ENCODE measurements around the gene SPEN. TPM values are rescaled to one million over a fixed set of nuclear protein-coding genes. Genes with fewer than 3 reads are reported as not detected.

SPEN gene
- total and polyA plus RNA-seq, 5 donors from 2014 or later, result 7.4 to 92.4 (median 8.0) TPM

- no peak overlapping the region for H3K27ac ChIP-seq (ENCODE audit: insufficient read depth, low read length, poor library complexity, severe bottlenecking)
- H3K4me3 Mint-ChIP-seq, result peak overlapping the region in 1 of 4 donors; percentile 46
- H3K36me3 Mint-ChIP-seq, result peaks cover 44% of the 10 kb centered on the region
- peaks cover 84% of the 10 kb centered on the region for H3K36me3 ChIP-seq (ENCODE audit: control insufficient read depth, insufficient read depth, low read length)
- ATAC-seq (ENCODE audit: low read depth in 2 of 2) (no peak), DNase-seq (no peak)
- no peaks in the 10 kb centered on the region for H3K9me3 Mint-ChIP-seq
- peak overlapping the region; percentile 45 to 86 (median 81) for H3K27ac Mint-ChIP-seq
- no peaks in the 10 kb centered on the region for H3K9me3 ChIP-seq (ENCODE audit: control insufficient read depth in 2 of 2, low read length in 2 of 2)
- H3K4me3 ChIP-seq (ENCODE audit: low read depth, low read length), result no peak overlapping the region
- no peaks in the 10 kb centered on the region for H3K27me3 Mint-ChIP-seq
- H3K27me3 ChIP-seq (ENCODE audit: control insufficient read depth, insufficient read depth, low read length), result no peaks in the 10 kb centered on the region
- no peaks in the 10 kb centered on the region for H3K4me1 ChIP-seq (ENCODE audit: control insufficient read depth, insufficient read depth, low read length, poor library complexity, severe bottlenecking)
- H3K4me1 Mint-ChIP-seq, result peaks cover 0 to 5% (median 0%) of the 10 kb centered on the region in 4 donors
Measured at GRCh38 chr1:15937706-15938168, 90.2 kb downstream of the SPEN start.

DNA sequence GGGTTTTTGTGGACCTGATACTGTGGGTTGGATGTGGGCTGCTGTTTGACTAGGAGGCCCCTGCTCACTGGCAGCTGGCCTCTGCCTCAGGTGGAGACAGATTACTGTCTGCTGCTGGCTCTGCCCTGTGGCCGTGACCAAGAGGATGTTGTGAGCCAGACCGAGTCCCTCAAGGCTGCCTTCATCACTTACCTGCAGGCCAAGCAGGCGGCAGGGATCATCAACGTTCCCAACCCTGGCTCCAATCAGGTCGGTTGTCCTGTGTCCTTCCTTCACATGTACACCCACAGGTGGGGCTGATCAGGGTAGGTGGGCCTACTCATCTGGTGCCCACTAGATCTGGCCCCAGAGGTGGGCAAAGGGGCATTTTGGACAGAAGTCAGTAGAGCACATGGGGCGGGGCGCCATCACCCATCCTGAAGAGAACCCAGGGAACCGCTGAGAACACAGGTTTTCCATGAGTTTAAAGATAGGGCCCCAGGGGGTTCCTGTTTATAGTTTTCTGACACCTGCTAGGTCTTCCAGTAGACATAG is 91.2 kb downstream of the SPEN start:
- Histone ChIP-seq H3K27me3 (ENCODE audit: control insufficient read depth, insufficient read depth, low read length) (no peaks in the 10 kb centered on the region), H3K9me3 (ENCODE audit: control insufficient read depth in 2 of 2, low read length in 2 of 2) (no peaks in the 10 kb centered on the region), H3K4me1 (ENCODE audit: control insufficient read depth, insufficient read depth, low read length, poor library complexity, severe bottlenecking) (no peaks in the 10 kb centered on the region), H3K36me3 (ENCODE audit: control insufficient read depth, insufficient read depth, low read length) (peaks cover 83% of the 10 kb centered on the region), H3K4me3 (ENCODE audit: low read depth, low read length) (no peak overlapping the region), H3K27ac (ENCODE audit: insufficient read depth, low read length, poor library complexity, severe bottlenecking) (no peak overlapping the region)
- peaks cover 0 to 5% (median 0%) of the 10 kb centered on the region in 4 donors for H3K4me1 Mint-ChIP-seq
- H3K27me3 Mint-ChIP-seq, result no peaks in the 10 kb centered on the region
- H3K9me3 Mint-ChIP-seq, result no peaks in the 10 kb centered on the region
- peak overlapping the region in 2 of 3 donors; percentile 52 to 77 for H3K27ac Mint-ChIP-seq
- ATAC-seq (ENCODE audit: low read depth in 2 of 2) (no peak), DNase-seq (no peak)
- no peak overlapping the region for H3K4me3 Mint-ChIP-seq
- peaks cover 37% of the 10 kb centered on the region for H3K36me3 Mint-ChIP-seq

- Histone ChIP-seq H3K4me1 (ENCODE audit: control insufficient read depth, insufficient read depth, low read length, poor library complexity, severe bottlenecking) (no peaks in the 10 kb centered on the region), H3K27ac (ENCODE audit: insufficient read depth, low read length, poor library complexity, severe bottlenecking) (no peak overlapping the region), H3K36me3 (ENCODE audit: control insufficient read depth, insufficient read depth, low read length) (peaks cover 79% of the 10 kb centered on the region), H3K27me3 (ENCODE audit: control insufficient read depth, insufficient read depth, low read length) (no peaks in the 10 kb centered on the region), H3K9me3 (ENCODE audit: control insufficient read depth in 2 of 2, low read length in 2 of 2) (no peaks in the 10 kb centered on the region), H3K4me3 (ENCODE audit: low read depth, low read length) (no peak overlapping the region)
- Mint-ChIP-seq H3K27me3 (no peaks in the 10 kb centered on the region), H3K9me3 (no peaks in the 10 kb centered on the region), H3K4me3 (no peak overlapping the region), H3K27ac (peak overlapping the region in 2 of 3 donors; percentile 52 to 77), H3K36me3 (peaks cover 34% of the 10 kb centered on the region), H3K4me1 (peaks cover 0 to 5% (median 0%) of the 10 kb centered on the region in 4 donors)
- DNase-seq (no peak), ATAC-seq (ENCODE audit: low read depth in 2 of 2) (no peak)
Measured at GRCh38 chr1:15939181-15940109, 91.9 kb downstream of the SPEN start.

DNA sequence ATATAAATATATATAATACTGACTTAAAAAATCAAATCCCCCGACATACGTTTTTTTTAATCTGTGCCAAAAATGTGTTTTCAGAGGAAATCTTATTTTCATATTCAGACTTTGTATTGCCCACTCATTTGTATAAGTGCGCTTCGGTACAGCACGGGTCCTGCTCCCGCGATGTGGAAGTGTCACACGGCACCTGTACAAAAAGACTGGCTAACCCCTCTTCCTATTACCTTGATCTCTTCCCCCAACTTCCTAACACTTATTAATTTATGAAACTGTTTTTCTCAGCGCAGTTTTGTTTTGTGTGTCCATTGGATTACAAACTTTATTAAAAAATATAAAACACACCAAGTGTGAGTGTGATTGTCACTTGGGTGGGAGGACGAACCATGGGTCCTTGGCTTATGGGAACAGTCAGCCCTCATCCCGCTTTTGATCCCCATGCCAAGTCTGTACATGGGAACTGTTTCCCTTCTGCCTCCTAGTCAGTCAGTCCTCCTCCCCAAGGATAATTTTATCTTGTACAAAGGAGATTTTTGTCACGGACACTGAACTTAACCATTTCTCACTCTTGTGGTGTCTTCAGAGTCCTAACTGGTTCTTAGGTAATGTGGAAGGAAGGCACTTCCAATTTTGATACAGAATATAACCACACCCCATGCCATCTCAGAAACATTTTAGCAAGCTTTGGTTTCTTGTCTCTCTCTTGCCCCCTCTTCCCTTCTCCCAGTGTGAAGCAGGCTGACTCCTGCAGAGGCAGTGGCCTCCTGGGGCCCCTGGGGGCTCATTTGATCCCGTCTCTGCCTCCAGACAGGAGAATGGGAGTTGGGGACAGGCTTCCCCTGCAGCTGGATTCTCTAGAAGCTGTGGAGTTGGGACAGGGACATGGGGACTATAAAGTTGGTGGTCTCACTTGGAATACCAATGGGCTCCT is 92.9 kb downstream of the SPEN start:
- Mint-ChIP-seq H3K4me3 (no peak overlapping the region), H3K9me3 (no peaks in the 10 kb centered on the region), H3K27ac (peak overlapping the region in 1 of 3 donors; percentile 59), H3K27me3 (no peaks in the 10 kb centered on the region), H3K36me3 (peaks cover 25% of the 10 kb centered on the region), H3K4me1 (peaks cover 0 to 5% (median 0%) of the 10 kb centered on the region in 4 donors)
- Histone ChIP-seq H3K27ac (ENCODE audit: insufficient read depth, low read length, poor library complexity, severe bottlenecking) (no peak overlapping the region), H3K4me3 (ENCODE audit: low read depth, low read length) (no peak overlapping the region), H3K9me3 (ENCODE audit: control insufficient read depth in 2 of 2, low read length in 2 of 2) (no peaks in the 10 kb centered on the region), H3K4me1 (ENCODE audit: control insufficient read depth, insufficient read depth, low read length, poor library complexity, severe bottlenecking) (no peaks in the 10 kb centered on the region), H3K36me3 (ENCODE audit: control insufficient read depth, insufficient read depth, low read length) (peaks cover 78% of the 10 kb centered on the region), H3K27me3 (ENCODE audit: control insufficient read depth, insufficient read depth, low read length) (no peaks in the 10 kb centered on the region)
- ATAC-seq (ENCODE audit: low read depth in 2 of 2), result no peak
- DNase-seq, result no peak

GRCh38 chr1:15941044-15941840 is 93.7 kb downstream of the SPEN start:
- no peak overlapping the region for H3K27ac ChIP-seq (ENCODE audit: insufficient read depth, low read length, poor library complexity, severe bottlenecking)
- Mint-ChIP-seq H3K36me3 (peaks cover 23% of the 10 kb centered on the region), H3K27ac (peak overlapping the region in 1 of 3 donors; percentile 74)

GRCh38 chr1:15941899-15942660 is 94.6 kb downstream of the SPEN start:
- peak overlapping the region in 2 of 3 donors; percentile 20 to 75 for H3K27ac Mint-ChIP-seq
- no peaks in the 10 kb centered on the region for H3K9me3 Mint-ChIP-seq
- H3K4me3 Mint-ChIP-seq, result no peak overlapping the region
- H3K36me3 Mint-ChIP-seq, result peaks cover 20% of the 10 kb centered on the region
- H3K4me3 ChIP-seq (ENCODE audit: low read depth, low read length), result no peak overlapping the region
- ATAC-seq (ENCODE audit: low read depth in 2 of 2) (no peak), DNase-seq (no peak)
- H3K4me1 ChIP-seq (ENCODE audit: control insufficient read depth, insufficient read depth, low read length, poor library complexity, severe bottlenecking), result no peaks in the 10 kb centered on the region
- peaks cover 0 to 5% (median 2%) of the 10 kb centered on the region in 4 donors for H3K4me1 Mint-ChIP-seq
- peaks cover 83% of the 10 kb centered on the region for H3K36me3 ChIP-seq (ENCODE audit: control insufficient read depth, insufficient read depth, low read length)
- no peaks in the 10 kb centered on the region for H3K27me3 ChIP-seq (ENCODE audit: control insufficient read depth, insufficient read depth, low read length)
- no peak overlapping the region for H3K27ac ChIP-seq (ENCODE audit: insufficient read depth, low read length, poor library complexity, severe bottlenecking)
- no peaks in the 10 kb centered on the region for H3K27me3 Mint-ChIP-seq
- no peaks in the 10 kb centered on the region for H3K9me3 ChIP-seq (ENCODE audit: control insufficient read depth in 2 of 2, low read length in 2 of 2)

More at GRCh38 chr1:15941044-15941840, 93.7 kb downstream of the SPEN start:
- Histone ChIP-seq H3K27me3 (ENCODE audit: control insufficient read depth, insufficient read depth, low read length) (no peaks in the 10 kb centered on the region), H3K4me1 (ENCODE audit: control insufficient read depth, insufficient read depth, low read length, poor library complexity, severe bottlenecking) (no peaks in the 10 kb centered on the region), H3K9me3 (ENCODE audit: control insufficient read depth in 2 of 2, low read length in 2 of 2) (no peaks in the 10 kb centered on the region), H3K4me3 (ENCODE audit: low read depth, low read length) (no peak overlapping the region), H3K36me3 (ENCODE audit: control insufficient read depth, insufficient read depth, low read length) (peaks cover 83% of the 10 kb centered on the region)
- Mint-ChIP-seq H3K9me3 (no peaks in the 10 kb centered on the region), H3K4me1 (peaks cover 0 to 5% (median under 1%) of the 10 kb centered on the region in 4 donors), H3K4me3 (no peak overlapping the region), H3K27me3 (no peaks in the 10 kb centered on the region)
- no peak for DNase-seq
- no peak for ATAC-seq (ENCODE audit: low read depth in 2 of 2)
